Measurements from ENCODE around the gene MAP4.

MAP4 gene

GRCh38 chr3:47892286-47893040 is 123.8 kb downstream of the MAP4 start:
- no peak for ATAC-seq
- TF ChIP-seq PATZ1 (CRISPR knock-in tag; IDR thresholded peaks at IDR 0.05; ENCODE audit: borderline replicate concordance), result no peak
- no peak for TF ChIP-seq GLIS3 (CRISPR knock-in tag; IDR thresholded peaks at IDR 0.05)
- no peak for TF ChIP-seq BACH2 (CRISPR knock-in tag; IDR thresholded peaks at IDR 0.05; ENCODE audit: borderline replicate concordance)
- no peak for TF ChIP-seq TSHZ2 (CRISPR knock-in tag; IDR thresholded peaks at IDR 0.05)
- TF ChIP-seq PPARA (CRISPR knock-in tag; IDR thresholded peaks at IDR 0.05; ENCODE audit: borderline replicate concordance), result no peak
- TF ChIP-seq POU6F1 (CRISPR knock-in tag; IDR thresholded peaks at IDR 0.05; ENCODE audit: borderline replicate concordance, low read depth), result no peak
- TF ChIP-seq CSDC2 (CRISPR knock-in tag; IDR thresholded peaks at IDR 0.05), result no peak

- ATAC-seq, result no peak
- no peak for TF ChIP-seq TOX (CRISPR knock-in tag; IDR thresholded peaks at IDR 0.05; ENCODE audit: borderline replicate concordance)
- no peak for TF ChIP-seq CSDC2 (CRISPR knock-in tag; IDR thresholded peaks at IDR 0.05)
- TF ChIP-seq GLIS3 (CRISPR knock-in tag; IDR thresholded peaks at IDR 0.05), result no peak
- TF ChIP-seq ZNF8 (CRISPR knock-in tag; IDR thresholded peaks at IDR 0.05), result no peak
- TF ChIP-seq ISL1 (CRISPR knock-in tag; IDR thresholded peaks at IDR 0.05), result no peak
- TF ChIP-seq ESRRG (CRISPR knock-in tag; IDR thresholded peaks at IDR 0.05), result no peak
- TF ChIP-seq CSRNP3 (CRISPR knock-in tag; IDR thresholded peaks at IDR 0.05), result no peak
- no peak for TF ChIP-seq ZNF565 (CRISPR knock-in tag; conservative IDR thresholded peaks at IDR 0.05; ENCODE audit: low read depth)
- TF ChIP-seq BACH2 (CRISPR knock-in tag; IDR thresholded peaks at IDR 0.05; ENCODE audit: borderline replicate concordance), result no peak
- no peak for TF ChIP-seq ZFP3 (CRISPR knock-in tag; IDR thresholded peaks at IDR 0.05)
- no peak for TF ChIP-seq ARNTL (CRISPR knock-in tag; IDR thresholded peaks at IDR 0.05; ENCODE audit: borderline replicate concordance, low read depth)
- TF ChIP-seq TSHZ2 (CRISPR knock-in tag; IDR thresholded peaks at IDR 0.05), result no peak
- no peak for TF ChIP-seq CREB5 (CRISPR knock-in tag; IDR thresholded peaks at IDR 0.05; ENCODE audit: low read depth)
These were observed 124.6 kb downstream of the MAP4 start for GRCh38 chr3:47891613-47892005.
